IPS-18c (cell line): ENCODE measurements around the gene HTT.

ENCODE experiments used
- H3K4me3 ChIP-seq: 2 replicates; pipeline ENCODE4 v1.7.0; 2013; ENCODE audit warnings: low read depth, mild to moderate bottlenecking, low read length, moderate library complexity; ENCODE audit not compliant: insufficient read depth
- H3K9me3 ChIP-seq: one replicate; pipeline ENCODE4 v1.6.1; 2013; ENCODE audit warnings: mild to moderate bottlenecking, low read length, moderate library complexity; ENCODE audit not compliant: control insufficient read depth, insufficient read depth

The HTT gene

DNA sequence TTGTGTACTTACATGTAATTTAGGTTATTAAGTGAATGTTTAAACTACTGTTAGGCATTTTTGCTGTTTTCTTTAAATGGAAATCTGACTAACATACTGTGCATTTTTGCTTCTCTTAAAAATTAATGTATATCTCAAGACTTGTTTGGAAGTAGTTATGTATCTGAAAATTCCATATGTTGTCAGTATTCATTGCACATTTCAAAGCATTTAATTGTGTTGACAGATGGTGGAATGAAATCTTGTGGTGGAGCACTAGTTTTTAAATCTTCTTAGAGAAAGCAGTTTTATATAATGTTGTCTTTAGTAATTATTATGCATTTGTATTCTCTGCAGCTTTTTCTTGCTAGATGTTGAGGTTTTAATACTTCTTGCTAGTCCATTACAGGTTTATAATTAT is 102.9 kb downstream of the HTT start:
- Histone ChIP-seq H3K4me3 (no peak overlapping the region), H3K9me3 (no peaks in the 10 kb centered on the region)

GRCh38 chr4:3177905-3178304 is 103.4 kb downstream of the HTT start:
- Histone ChIP-seq H3K4me3 (no peak overlapping the region), H3K9me3 (no peaks in the 10 kb centered on the region)

DNA sequence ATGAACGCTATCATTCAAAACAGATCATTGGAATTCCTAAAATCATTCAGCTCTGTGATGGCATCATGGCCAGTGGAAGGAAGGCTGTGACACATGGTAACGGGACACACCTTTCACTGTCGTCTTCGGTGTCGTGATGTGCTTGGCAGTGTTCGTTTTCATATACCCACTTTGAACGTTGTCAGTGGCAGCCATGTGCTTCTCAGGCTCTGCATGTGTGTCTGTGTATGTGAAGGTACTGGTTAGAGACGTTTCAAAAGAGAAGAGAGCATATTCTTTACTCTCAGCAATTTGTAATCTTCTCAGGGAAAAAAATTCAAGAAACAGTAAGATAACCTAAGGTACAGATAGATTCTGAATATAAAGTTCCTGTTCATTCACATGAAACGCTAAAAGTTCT is 103.9 kb downstream of the HTT start:
- Histone ChIP-seq H3K9me3 (no peaks in the 10 kb centered on the region), H3K4me3 (no peak overlapping the region)

- no peaks in the 10 kb centered on the region for H3K9me3 ChIP-seq
Measured at GRCh38 chr4:3179126-3179706, 104.7 kb downstream of the HTT start.

GRCh38 chr4:3183008-3183407 is 108.5 kb downstream of the HTT start:
- no peak overlapping the region for H3K4me3 ChIP-seq
- no peaks in the 10 kb centered on the region for H3K9me3 ChIP-seq

More at GRCh38 chr4:3179126-3179706, 104.7 kb downstream of the HTT start:
- no peak overlapping the region for H3K4me3 ChIP-seq

DNA sequence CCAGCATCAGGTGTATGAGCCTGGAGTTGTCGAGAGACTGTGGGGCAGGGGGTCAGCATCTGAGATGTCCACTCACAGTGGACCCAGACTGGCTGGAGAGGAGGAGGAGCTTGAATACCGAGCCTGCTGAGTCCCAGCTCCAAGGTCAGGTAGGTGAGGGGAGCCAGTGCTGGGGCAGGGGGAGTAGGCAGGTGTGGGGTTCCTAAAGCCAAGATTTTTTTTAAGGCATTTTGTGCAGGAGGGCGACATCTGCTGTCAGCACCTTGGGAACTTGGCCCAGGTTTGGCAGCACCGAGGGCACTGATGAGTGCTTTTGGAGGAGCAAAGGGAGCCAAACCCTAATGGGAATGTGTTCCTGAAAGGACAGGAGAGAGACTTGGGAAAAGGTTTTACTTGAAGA is 110.2 kb downstream of the HTT start:
- H3K4me3 ChIP-seq, result no peak overlapping the region
- no peaks in the 10 kb centered on the region for H3K9me3 ChIP-seq

- Histone ChIP-seq H3K4me3 (no peak overlapping the region), H3K9me3 (no peaks in the 10 kb centered on the region)
Measured at GRCh38 chr4:3186609-3187008, 112.1 kb downstream of the HTT start.

DNA sequence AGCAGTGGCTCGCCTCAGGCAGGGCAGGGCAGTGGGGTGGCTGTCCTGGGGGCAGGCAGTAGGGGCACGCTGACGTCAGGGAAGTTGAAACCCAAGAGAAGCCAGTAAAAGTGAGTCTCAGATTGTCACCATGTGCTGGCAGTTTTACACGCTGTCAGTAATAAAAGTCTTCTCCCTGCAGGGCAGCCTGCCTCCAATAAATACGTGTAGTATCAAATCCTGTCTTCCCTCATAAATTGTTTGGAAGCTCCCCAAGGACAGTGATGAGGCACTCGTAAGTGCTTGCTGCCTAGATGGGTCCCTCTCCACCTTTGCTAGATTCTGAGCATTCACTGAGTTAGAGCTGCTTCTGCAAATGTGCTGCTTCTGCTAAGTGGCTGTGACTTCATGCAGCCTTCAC is 113.6 kb downstream of the HTT start:
- no peaks in the 10 kb centered on the region for H3K9me3 ChIP-seq
- H3K4me3 ChIP-seq, result no peak overlapping the region

DNA sequence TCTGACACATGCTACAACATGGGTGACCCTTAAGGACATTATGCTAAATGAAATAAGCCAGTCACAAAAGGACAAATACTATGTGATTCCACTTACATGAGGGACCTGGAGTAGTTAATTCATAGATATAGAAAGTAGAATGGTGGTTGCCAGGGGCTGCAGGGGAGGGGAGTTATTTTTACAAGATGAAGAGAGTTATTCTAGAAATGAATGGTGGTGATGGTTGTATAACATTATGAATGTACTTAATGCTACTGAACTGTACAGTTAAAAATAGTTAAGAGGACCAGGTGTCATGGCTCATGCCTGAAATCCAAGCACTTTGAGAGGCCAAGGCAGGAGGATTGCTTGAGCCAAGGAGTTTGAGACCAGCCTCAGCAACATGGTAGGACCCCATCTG is 115.0 kb downstream of the HTT start:
- no peak overlapping the region for H3K4me3 ChIP-seq
- no peaks in the 10 kb centered on the region for H3K9me3 ChIP-seq

DNA sequence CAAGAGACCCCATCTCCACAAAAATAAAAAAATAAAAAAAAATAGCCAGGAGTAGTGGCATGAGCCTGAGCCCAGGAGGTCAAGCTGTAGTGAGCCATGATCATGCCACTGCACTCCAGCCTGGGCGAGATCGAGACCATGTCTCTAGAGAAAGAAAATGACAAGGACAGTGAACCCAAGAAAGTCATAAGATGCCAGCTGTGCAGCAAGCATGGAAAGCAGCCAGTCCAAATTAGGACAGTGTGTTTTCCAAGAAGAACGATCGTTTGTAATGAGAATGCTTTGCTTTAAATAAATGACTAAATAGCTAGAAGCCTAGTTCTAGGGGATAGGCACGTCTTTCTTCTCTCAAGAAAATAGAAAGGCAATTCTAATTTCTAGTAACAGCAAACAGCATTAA is 116.1 kb downstream of the HTT start:
- Histone ChIP-seq H3K9me3 (no peaks in the 10 kb centered on the region), H3K4me3 (no peak overlapping the region)

GRCh38 chr4:3192188-3192587 is 117.7 kb downstream of the HTT start:
- no peaks in the 10 kb centered on the region for H3K9me3 ChIP-seq
- H3K4me3 ChIP-seq, result no peak overlapping the region

DNA sequence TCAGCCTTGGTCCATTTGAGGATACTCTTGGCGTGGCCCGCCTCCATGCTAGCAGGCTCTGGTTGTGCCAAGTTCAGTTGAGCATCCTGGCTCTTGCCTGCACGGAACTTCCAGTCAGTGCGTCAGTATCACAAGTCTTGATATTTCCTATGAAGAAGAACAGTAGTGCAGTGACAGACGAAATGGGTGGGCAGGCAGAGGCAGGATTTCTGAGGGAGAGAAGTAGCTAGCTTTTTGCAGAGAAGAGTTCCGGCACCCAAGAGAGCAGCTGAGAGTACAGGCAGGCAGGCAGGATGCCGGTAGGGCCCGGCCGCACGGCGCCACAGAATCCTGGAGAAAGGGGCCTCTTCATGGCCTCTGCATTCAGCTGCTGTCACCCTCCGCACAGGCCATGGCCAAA is 118.3 kb downstream of the HTT start:
- H3K4me3 ChIP-seq, result no peak overlapping the region
- no peaks in the 10 kb centered on the region for H3K9me3 ChIP-seq

DNA sequence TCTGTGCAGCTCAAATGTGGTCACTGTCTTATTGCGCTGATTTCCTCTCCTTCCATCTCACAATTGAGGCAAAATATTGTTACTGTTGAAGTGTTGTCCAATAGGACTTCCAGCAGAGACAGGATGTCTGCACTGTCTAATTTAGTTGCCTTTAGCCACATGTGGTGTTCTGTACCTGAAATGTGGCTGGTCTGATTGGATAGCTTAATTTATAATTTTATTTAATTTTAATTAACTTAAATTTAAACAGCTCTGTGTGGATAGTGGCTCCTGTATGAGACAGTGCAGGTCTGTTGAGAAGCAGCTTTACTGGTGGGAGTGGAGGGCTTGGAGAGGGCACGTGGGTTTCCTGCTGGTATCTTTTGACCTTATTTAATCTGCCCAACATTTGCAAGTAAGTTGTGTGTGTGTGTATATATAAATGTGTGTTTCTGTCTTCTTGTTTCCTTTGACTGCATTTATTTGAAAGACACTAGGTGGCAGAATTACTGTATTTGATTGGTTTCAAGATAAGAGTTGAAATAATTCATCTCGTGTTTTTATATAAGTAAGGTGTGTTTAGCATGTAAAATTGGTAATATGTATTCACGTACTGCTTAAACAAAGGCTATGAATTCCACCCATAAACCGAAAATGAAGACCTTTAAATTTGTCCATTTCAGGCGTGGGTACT is 119.2 kb downstream of the HTT start:
- H3K9me3 ChIP-seq, result no peaks in the 10 kb centered on the region
- no peak overlapping the region for H3K4me3 ChIP-seq

DNA sequence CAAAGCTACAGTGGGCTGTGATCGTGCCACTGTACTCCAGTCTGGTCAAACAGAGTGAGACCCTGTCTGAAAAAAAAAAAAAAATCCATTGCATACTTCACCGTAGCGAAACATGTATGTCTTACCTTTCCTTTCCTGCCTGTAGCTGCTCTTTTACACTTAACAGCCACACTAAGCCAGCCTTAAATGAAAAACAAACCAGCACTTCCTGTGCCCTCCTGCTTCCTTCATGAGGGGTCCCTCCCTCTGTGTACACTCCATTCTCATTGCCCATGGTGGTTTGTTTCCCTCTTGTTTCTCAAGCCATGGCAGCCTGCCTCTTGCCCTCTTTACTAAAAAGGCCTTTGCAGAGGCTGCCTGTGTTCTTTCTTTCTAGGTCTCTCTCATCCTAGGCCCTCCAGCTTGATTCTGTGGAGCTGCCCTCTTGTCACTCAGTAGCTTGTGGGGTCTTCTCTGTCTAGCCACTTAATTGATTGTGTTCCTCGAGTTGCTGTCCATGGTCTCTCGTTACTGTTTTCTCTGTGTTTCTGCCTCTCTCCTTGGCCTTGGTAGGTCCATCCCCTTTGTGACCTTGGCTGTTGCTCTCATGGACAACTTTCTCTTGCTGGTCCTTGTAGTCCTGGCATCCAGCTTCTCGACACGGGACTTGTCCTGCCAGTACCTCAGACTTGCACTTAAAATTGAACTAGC is 122.3 kb downstream of the HTT start:
- H3K9me3 ChIP-seq, result no peaks in the 10 kb centered on the region

DNA sequence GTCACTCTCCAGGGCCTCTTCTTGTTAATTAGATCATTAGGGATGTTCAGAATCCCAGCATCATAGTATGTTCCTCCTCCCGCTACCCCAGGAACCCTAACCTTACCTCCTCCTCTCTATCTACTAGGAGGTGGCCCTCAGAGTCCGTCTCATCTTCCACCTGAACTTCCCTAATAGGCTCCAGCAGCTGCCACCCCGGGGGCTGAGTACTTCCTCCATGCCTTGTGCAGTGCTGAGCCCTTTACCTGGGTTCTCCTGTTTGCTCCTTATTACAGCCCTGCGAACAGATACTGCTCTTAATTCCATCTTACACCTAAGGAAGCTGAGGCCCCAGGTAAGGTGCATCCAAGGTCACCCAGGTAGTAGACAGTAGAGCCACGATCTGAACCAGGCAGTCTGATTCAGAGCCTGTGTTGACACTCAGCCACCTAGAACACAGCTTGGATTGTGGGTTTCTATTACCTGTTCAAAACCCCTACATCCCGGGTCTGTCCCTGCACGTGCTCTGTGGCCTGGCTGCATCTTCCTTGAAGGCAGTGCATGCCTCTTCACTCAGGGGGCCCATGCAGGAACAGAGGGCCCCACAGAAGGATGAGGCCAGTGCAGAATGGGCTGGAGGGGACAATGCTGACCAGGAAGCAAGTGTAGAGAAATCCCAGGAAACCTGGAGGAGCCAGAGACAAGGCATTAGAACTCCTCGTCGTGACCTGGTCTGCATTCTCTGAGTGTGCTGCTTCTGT is 123.1 kb downstream of the HTT start:
- no peak overlapping the region for H3K4me3 ChIP-seq
- no peaks in the 10 kb centered on the region for H3K9me3 ChIP-seq

More for the DNA sequence above, 122.3 kb downstream of the HTT start:
- no peak overlapping the region for H3K4me3 ChIP-seq

GRCh38 chr4:3198906-3199305 is 124.4 kb downstream of the HTT start:
- Histone ChIP-seq H3K9me3 (no peaks in the 10 kb centered on the region), H3K4me3 (no peak overlapping the region)

- Histone ChIP-seq H3K9me3 (no peaks in the 10 kb centered on the region), H3K4me3 (no peak overlapping the region)
Measured at GRCh38 chr4:3199653-3200422, 125.4 kb downstream of the HTT start.
